HG03432 (cell line): Measurements from ENCODE around the gene SMCHD1.
"Not testable (repeated sequence)": the region's sequence is repeated elsewhere in the genome, so short reads cannot be mapped to it uniquely, and the experiment has no call there.

Experiments used
- ATAC-seq: cut with Tn5 transposase; IDR thresholded peaks from one replicate; pipeline ENCODE4 v1.9.1; 2021; ENCODE audit warnings: mild to moderate bottlenecking, moderate library complexity; ENCODE audit not compliant: unreplicated experiment

The SMCHD1 gene

GRCh38 chr18:2656981-2657512 lies 1.5 kb downstream of the SMCHD1 start:
- ATAC-seq, result no peak

GRCh38 chr18:2657788-2658458 lies 2.4 kb downstream of the SMCHD1 start:
- no peak for ATAC-seq

- ATAC-seq, result not testable (repeated sequence)
Measured at GRCh38 chr18:2660849-2661248, 5.3 kb downstream of the SMCHD1 start.

GRCh38 chr18:2662288-2662687 lies 6.8 kb downstream of the SMCHD1 start:
- not testable (repeated sequence) for ATAC-seq

- no peak for ATAC-seq
Measured at GRCh38 chr18:2662990-2663389, 7.5 kb downstream of the SMCHD1 start.

GRCh38 chr18:2672410-2672809 lies 16.9 kb downstream of the SMCHD1 start:
- no peak for ATAC-seq

GRCh38 chr18:2672872-2673271 lies 17.3 kb downstream of the SMCHD1 start:
- ATAC-seq, result no peak

- ATAC-seq, result not testable (repeated sequence)
Measured at GRCh38 chr18:2678933-2679332, 23.4 kb downstream of the SMCHD1 start.

- ATAC-seq, result no peak
Measured at GRCh38 chr18:2680216-2680792, 24.8 kb downstream of the SMCHD1 start.

GRCh38 chr18:2681993-2682603 lies 26.6 kb downstream of the SMCHD1 start:
- ATAC-seq, result no peak

- no peak for ATAC-seq
Measured at GRCh38 chr18:2683055-2683454, 27.5 kb downstream of the SMCHD1 start.

- ATAC-seq, result no peak
Measured at GRCh38 chr18:2686349-2686968, 30.9 kb downstream of the SMCHD1 start.

- peak; percentile 54 for ATAC-seq
Measured at GRCh38 chr18:2687390-2688001, 32.0 kb downstream of the SMCHD1 start.

- no peak for ATAC-seq
Measured at GRCh38 chr18:2692508-2692907, 37.0 kb downstream of the SMCHD1 start.

- ATAC-seq, result no peak
Measured at GRCh38 chr18:2697184-2697583, 41.7 kb downstream of the SMCHD1 start.

- no peak for ATAC-seq
Measured at GRCh38 chr18:2699001-2699400, 43.5 kb downstream of the SMCHD1 start.

GRCh38 chr18:2704541-2704940 lies 49.0 kb downstream of the SMCHD1 start:
- no peak for ATAC-seq

GRCh38 chr18:2706903-2707302 lies 51.4 kb downstream of the SMCHD1 start:
- no peak for ATAC-seq

GRCh38 chr18:2707551-2708168 lies 52.1 kb downstream of the SMCHD1 start:
- no peak for ATAC-seq

GRCh38 chr18:2709316-2709715 lies 53.8 kb downstream of the SMCHD1 start:
- ATAC-seq, result no peak

- no peak for ATAC-seq
Measured at GRCh38 chr18:2714140-2714539, 58.6 kb downstream of the SMCHD1 start.
